DMS153 treated with DMSO at 0.1 percent for 48 hours (cell line): ENCODE data around the gene FARSA.
"Not testable (repeated sequence)": the region's sequence is repeated elsewhere in the genome, so short reads cannot be mapped to it uniquely, and the experiment has no call there.

Source experiments
- DNase-seq: peaks from one replicate; lab custom pipeline; 2025; ENCODE audit not compliant: unreplicated experiment; lab: John Stamatoyannopoulos, UW

Gene FARSA

DNA sequence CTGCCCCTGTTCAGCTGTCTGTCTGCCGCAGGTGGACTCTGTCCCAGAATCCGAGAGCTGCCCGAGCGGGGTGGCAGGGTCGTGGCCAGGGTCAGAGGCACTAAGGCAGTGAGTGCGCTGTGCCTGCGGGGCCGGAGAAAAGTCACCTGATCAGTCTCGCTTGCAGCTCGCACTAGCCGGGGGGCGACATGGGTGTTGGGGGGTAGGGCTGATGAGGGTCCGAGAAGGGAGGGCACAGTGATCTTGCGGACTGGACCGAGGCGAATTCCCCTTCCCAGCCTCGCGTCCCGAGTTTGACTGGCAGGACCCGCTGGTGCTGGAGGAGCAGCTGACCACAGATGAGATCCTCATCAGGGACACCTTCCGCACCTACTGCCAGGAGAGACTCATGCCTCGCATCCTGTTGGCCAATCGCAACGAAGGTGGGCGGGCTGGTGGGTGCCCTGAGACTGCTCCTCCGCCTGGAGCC lies 41.9 kb downstream of the FARSA start:
- no peak for DNase-seq

DNA sequence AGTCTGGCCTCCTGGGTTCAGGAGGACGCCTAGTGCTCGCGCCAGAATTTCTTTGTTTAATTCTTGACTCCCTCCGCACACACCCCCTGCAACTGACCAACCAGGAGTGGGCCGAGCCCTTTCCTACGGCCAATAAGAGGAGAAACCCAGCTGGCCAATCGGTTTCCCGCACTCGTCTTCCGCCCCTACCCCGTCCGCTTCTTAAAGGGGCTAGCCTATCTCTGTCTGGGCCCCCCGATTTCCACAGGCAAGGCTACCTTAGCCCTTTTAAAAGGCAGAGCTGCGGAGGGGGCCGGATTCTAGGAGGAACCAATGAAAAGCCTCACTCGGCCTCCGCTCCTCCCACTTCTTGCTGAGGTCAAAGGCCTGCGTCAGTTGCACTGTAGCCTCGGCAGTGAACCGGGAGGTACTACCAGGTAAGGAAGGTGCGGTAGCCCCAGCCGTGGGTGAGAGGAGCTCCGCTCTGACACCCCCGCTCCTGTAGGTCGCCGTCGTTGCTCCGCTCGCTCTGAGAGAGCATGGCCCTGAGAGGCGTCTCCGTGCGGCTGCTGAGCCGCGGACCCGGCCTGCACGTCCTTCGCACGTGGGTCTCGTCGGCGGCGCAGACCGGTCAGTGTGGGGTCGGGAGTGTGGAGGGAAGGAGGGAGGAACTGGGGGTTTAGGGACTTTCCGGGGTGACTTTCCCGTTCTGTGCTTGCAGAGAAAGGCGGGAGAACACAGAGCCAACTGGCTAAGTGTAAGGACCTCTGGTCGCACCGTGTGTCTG lies 42.5 kb downstream of the FARSA start, which contains the start of gene GCDH:
TSS of gene GCDH (plus strand) at position 374 of the 766 bp plus-strand sequence. CDS start at position 519, 145 bp downstream.
- peak; percentile 97 for DNase-seq

DNA sequence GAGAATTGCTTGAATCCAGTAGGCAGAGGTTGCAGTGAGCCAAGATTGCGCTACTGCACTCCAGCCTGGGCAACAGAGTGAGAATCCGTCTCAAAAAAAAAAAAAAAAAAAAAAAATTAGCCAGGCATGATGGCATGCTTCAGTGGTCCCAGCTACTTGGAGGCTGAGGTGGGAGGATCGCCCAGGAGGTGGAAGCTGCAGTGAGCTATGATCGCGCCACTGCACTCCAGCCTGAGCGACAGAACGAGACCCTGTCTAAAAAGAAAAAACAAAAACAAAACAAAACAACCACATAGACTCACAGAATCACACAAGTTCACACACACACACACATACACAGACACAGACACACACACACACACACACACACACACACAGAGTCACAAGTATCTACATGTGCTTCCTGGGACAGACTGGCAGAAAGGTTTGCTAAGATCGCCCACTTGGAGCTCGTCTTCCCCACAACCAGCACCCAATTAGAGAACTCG lies 43.2 kb downstream of the FARSA start:
- not testable (repeated sequence) for DNase-seq

GRCh38 chr19:12888006-12888603 lies 45.4 kb downstream of the FARSA start:
- DNase-seq, result no peak

DNA sequence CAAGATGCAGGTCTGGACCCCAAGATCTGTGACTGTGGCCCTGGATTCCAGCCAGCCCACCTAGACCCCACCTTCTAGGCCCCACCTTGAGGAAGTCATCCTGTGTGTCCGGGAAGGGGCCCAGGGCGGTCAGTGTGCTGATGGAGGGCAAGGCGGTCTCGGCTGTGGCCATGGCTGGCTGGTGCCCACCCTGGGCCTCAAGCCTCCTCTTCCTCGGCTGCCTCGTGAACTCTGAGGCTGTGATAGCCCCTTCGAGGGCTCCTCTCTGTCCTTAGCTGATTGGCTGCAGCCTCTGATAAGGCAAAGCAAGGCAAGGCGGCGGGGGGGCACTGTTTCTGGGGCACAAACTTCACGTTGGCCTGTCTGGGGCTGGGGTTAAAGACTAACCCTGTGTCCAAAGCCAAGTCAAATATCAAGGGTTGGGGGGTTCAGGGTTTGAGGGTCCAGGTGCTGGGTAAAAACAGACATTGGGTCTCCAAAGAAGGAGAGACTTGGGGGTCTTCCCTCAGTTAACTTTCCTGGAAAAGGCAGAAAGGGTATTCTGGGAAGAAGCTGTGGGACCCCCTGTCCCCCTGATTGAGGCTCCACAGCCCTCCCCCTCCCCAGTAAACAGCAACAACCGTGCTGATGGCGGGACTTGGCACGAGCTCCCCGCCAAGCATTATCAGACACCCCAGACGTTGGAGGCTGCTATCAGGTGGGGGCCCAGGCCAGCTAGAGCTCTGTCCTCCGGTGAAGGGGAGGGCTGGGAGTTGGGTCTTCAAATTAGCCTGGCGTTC lies 46.4 kb downstream of the FARSA start, which contains the start of gene KLF1:
TSS of gene KLF1 (minus strand) at position 233 of the 779 bp plus-strand sequence. CDS start at position 172, 61 bp downstream.
- no peak for DNase-seq

GRCh38 chr19:12886651-12886968 lies 46.9 kb downstream of the FARSA start:
- no peak for DNase-seq

- no peak for DNase-seq
These were observed 47.5 kb downstream of the FARSA start for GRCh38 chr19:12885749-12886650.

DNA sequence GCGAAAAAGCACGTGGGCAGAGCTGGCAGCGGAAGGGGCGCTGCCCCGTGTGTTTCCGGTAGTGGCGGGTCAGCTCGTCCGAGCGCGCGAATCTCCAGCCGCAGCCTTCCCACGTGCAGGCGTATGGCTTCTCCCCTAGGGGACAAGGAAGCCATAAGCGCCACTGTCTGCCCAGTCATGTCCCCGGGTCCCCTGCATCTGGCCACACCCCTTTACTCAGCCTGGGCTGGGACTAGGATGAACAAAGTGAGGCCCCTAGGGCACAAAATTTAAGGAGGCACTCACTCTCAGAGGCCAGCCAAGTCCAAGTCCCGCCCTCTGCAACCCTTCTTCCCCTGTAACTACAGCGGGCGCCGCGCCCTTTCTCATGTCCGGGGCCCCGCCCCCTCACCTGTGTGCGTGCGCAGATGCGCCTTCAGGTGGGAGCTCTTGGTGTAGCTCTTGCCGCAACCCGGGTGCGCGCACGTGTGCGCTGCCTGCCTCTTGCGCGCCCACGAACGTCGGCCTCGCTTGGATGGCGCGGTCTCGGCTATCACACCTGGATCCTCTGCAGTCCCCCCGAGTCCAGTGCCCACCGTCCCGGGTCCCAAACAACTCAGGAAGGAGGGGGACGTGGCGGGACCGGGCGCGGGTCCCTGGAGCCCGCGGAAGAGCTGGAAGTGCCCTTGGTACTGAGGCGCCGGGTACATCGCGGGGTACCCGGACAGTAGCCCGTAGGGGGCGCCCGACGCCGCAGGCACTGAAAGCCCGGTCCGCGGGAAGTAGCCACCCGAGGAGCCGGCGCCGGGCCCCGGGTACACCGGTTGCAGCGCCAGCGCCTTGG lies 48.4 kb downstream of the FARSA start:
- DNase-seq, result peak; percentile 97

- DNase-seq, result no peak
These were observed 48.9 kb downstream of the FARSA start for GRCh38 chr19:12884627-12884925.

DNA sequence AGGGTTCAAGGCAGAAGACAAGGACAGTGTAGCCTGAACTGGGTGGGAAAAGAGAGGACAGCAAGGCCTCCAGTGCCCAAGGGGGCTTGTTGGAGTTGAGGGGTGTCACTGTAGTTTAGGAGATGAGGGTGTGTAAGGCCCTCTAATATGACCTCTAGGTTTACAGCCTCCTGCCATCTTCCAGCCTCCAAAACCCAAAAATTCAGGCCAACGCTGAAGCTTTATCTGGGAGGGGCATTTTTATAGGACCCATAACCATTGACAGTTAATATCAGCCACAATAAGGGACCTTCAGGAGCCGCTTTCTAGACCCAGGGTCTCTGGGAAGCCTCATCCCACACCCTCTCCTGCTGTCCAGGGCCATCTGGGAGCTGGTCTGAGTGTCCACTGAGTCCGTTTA lies 49.3 kb downstream of the FARSA start:
- no peak for DNase-seq

DNA sequence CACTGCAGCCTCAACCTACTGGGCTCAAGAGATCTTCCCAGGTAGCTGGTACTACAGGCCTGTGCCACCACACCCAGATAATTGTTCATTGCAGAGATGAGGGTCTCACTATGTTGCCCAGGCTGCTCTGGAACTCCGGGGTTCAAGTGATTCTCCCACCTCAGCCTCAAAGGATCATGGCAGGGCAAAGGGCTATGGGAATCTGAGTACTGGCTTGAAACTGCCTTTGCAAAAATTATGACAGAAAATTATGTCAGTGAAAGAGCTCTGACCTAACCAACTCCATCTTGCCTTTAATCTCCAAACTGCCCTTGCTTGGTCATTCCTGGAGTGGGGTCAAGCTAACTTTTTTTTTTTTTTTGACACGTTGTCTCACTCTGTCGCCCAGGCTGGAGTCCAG lies 50.9 kb downstream of the FARSA start:
- DNase-seq, result no peak

GRCh38 chr19:12881172-12881808 lies 52.2 kb downstream of the FARSA start, which contains the start of gene DNASE2:
TSS of gene DNASE2 (minus strand) at chr19:12881449. CDS start at chr19:12881375, 74 bp downstream.
- peak; percentile 94 for DNase-seq

DNA sequence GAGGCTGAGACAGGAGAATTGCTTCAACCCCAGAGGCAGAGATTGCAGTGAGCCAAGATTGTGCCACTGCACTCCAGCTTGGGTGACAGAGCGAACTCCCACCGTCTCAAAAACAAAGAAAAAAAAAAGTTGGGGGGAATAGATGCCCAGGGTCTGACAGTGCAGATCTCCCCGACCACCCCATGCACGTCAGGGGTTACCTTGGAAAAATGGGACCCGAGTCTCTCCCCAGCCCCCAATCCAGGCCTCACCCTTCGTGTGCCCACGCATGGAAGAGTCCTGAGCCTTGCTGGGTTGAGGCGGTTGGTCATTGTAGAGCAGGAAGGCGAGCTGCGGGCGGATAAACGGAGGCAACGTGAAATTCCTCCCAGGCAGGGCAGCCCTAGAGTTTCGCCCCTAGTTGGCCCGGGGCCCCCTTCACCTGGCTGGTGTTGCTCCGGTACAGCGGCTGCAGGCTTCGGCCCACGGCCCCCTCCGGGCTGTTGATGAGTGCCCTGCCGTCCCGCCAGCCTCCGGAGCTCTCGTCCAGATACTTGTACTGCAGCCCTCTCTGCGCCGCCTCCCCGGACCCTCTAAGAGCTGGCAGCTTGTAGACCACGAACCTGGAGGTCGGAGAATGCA lies 52.9 kb downstream of the FARSA start:
- DNase-seq, result no peak

- DNase-seq, result no peak
These were observed 58.4 kb downstream of the FARSA start for GRCh38 chr19:12875086-12875485.

GRCh38 chr19:12873891-12874745 lies 59.4 kb downstream of the FARSA start:
- DNase-seq, result no peak

- no peak for DNase-seq
These were observed 60.3 kb downstream of the FARSA start for GRCh38 chr19:12872941-12873890.
